ENCODE measurements around the gene ATP1B4. TPM values are rescaled to one million over a fixed set of nuclear protein-coding genes. Genes with fewer than 3 reads are reported as not detected.

ATP1B4 gene
- total RNA-seq, 2 donors from 2014 or later: not detected

DNA sequence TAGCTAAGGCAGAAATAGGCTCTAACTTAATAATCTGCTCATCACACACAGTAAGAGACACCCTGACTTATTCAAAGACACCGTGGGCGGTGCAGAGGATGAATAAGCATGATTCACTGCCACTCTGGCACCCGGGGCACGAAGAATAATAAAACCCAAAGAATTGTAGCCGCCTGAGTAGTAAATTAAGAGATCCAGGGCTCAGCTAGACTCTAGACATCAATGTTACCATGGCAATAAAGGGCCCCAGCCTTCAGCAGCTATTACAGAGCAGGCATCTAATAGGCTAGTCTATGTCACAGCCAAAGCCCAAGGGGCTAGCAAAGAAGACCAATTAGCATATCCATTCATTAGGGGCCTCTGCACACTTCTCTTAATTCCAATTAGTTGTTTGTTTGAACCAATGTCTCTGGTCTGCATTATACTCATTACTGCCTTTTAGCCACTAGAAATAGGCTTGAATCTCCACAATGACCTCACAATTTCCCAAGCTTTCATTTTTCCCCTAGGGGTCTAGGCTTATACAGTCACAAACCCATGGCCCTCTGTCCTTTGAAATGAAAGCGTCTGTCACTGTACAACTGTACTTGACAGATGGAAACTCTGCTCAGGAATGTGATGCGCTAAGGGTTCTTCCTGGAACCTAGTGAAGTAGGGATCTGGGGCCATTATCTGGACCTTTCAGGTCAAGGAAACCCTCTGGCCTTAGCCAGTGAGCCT is 3.0 kb upstream of the ATP1B4 start:
- no peaks in the 10 kb centered on the region for H3K36me3 ChIP-seq
- DNase-seq (ENCODE audit: low spot score): no peak
- no peaks in the 10 kb centered on the region for H3K27me3 ChIP-seq (replicated peaks; ENCODE audit: insufficient read depth)
- TF ChIP-seq, protein P1, sequence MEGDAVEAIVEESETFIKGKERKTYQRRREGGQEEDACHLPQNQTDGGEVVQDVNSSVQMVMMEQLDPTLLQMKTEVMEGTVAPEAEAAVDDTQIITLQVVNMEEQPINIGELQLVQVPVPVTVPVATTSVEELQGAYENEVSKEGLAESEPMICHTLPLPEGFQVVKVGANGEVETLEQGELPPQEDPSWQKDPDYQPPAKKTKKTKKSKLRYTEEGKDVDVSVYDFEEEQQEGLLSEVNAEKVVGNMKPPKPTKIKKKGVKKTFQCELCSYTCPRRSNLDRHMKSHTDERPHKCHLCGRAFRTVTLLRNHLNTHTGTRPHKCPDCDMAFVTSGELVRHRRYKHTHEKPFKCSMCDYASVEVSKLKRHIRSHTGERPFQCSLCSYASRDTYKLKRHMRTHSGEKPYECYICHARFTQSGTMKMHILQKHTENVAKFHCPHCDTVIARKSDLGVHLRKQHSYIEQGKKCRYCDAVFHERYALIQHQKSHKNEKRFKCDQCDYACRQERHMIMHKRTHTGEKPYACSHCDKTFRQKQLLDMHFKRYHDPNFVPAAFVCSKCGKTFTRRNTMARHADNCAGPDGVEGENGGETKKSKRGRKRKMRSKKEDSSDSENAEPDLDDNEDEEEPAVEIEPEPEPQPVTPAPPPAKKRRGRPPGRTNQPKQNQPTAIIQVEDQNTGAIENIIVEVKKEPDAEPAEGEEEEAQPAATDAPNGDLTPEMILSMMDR (IDR thresholded peaks at IDR 0.05): no peak
- H3K9me3 ChIP-seq: no peaks in the 10 kb centered on the region
- no peak overlapping the region for H3K4me3 ChIP-seq
- H3K27ac ChIP-seq: no peak overlapping the region
- no peaks in the 10 kb centered on the region for H3K4me1 ChIP-seq (ENCODE audit: control insufficient read depth in 1 of 2, low read depth in 2 of 2)
- ATAC-seq (ENCODE audit: insufficient number of reproducible peaks, low FRiP score, low read depth): no peak

DNA sequence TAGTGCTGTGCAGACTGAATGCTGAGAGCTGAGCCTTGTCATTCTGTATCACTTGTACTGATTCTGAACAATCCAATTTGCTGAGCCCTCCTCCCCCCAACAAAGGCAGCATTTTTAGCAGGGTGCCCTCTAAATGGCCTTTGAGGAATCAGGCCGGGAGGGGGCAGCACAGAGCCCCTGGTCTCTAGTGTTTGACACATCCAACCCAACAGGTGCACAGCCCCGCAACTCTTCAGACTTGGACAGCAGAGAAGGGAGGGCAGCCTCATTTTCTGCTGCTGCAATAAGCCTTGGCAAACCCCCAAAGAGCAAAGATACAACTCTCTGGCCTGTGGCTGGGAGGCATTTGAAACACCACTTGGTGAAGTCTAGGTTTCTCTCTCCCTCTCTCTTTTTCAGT is 3.4 kb downstream of the ATP1B4 start:
- no peaks in the 10 kb centered on the region for H3K9me3 ChIP-seq
- H3K27me3 ChIP-seq (replicated peaks; ENCODE audit: insufficient read depth): no peaks in the 10 kb centered on the region
- TF ChIP-seq, protein P1 (IDR thresholded peaks at IDR 0.05): no peak
- no peaks in the 10 kb centered on the region for H3K36me3 ChIP-seq
- no peak overlapping the region for H3K27ac ChIP-seq
- DNase-seq (ENCODE audit: low spot score) (peak; percentile 1), ATAC-seq (ENCODE audit: insufficient number of reproducible peaks, low FRiP score, low read depth) (no peak)
- H3K4me1 ChIP-seq (ENCODE audit: control insufficient read depth in 1 of 2, low read depth in 2 of 2): no peaks in the 10 kb centered on the region
- no peak overlapping the region for H3K4me3 ChIP-seq

DNA sequence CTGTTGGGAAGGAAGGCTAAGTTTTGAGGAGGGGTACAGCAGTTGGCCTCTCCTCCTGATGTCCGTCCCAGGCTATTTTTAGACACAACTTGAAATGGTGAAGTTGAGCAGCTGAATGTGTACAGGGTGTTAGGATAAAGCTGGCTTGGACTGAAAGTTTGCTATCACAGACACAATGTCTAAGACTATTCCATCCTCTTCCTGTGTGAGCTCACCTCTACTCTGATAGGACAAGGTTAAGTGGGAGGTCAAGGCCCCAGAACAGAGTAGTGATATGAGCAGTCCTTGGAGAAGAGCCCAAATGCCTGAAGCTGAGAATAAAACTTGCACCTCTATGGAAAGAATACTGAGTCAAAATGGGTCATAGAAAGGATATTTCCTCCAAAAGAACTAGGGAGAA is 4.1 kb downstream of the ATP1B4 start:
- ATAC-seq (ENCODE audit: insufficient number of reproducible peaks, low FRiP score, low read depth) (no peak), DNase-seq (ENCODE audit: low spot score) (no peak)
- H3K4me1 ChIP-seq (ENCODE audit: control insufficient read depth in 1 of 2, low read depth in 2 of 2): no peaks in the 10 kb centered on the region
- no peak overlapping the region for H3K4me3 ChIP-seq
- no peaks in the 10 kb centered on the region for H3K36me3 ChIP-seq
- no peaks in the 10 kb centered on the region for H3K27me3 ChIP-seq (replicated peaks; ENCODE audit: insufficient read depth)
- H3K27ac ChIP-seq: no peak overlapping the region
- H3K9me3 ChIP-seq: no peaks in the 10 kb centered on the region
- TF ChIP-seq, protein P1 (IDR thresholded peaks at IDR 0.05): no peak

DNA sequence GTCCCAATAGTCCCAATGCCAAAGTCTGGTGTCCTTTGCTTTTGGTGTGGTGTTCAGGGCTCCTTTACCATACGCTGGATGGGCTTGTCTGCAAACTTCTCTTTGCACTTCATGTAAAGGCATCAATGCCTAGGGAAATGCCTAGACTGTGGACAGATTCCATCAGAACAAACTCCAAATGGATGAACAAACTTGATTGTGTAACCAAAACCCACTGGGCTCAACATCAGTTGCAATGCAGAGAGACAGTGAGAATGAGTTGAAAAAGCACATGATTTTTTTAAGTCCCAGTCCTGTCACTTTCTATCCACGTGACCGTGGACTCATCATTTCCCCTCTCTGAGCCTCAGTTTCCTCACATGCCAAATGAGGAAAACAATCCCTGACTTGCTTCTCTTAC is 4.9 kb downstream of the ATP1B4 start:
- DNase-seq (ENCODE audit: low spot score) (no peak), ATAC-seq (ENCODE audit: insufficient number of reproducible peaks, low FRiP score, low read depth) (no peak)

DNA sequence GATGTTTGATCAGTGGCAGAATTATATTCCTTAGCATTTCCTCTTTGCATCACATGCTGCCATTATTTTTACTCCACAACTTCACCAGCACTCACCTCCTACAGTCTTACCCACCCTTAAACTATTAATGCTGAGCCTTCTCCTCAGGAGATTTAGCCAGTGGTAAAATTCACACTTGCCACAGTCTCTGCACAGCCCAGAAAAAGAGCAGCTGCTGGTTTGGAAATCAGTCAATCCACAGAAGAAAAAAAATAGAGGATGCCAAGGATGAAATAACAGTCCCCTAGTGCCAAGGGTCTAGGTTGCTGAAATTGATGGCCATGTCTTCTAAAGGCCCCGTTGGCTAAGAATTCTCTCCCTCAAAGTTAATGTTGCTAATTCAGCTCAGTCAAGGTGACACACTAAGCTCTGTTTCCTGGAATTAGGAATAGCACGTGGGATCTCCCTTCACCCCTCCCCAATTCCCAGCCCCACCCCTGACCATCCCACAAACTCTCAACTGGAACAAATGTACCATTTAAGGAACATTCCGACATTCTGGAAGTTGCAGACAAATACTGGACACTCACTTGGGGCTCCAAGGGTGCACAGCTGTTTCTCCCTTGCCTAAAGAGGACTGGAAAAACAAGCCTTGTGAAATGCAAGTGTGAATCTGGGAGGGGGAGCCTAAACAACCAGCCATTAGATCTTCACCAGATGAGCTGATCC is 5.7 kb downstream of the ATP1B4 start:
- no peak overlapping the region for H3K27ac ChIP-seq
- TF ChIP-seq, protein P1 (IDR thresholded peaks at IDR 0.05): no peak
- H3K27me3 ChIP-seq (replicated peaks; ENCODE audit: insufficient read depth): no peaks in the 10 kb centered on the region
- no peaks in the 10 kb centered on the region for H3K36me3 ChIP-seq
- H3K4me3 ChIP-seq: no peak overlapping the region
- ATAC-seq (ENCODE audit: insufficient number of reproducible peaks, low FRiP score, low read depth): no peak
- no peak for DNase-seq (ENCODE audit: low spot score)
- no peaks in the 10 kb centered on the region for H3K4me1 ChIP-seq (ENCODE audit: control insufficient read depth in 1 of 2, low read depth in 2 of 2)
- no peaks in the 10 kb centered on the region for H3K9me3 ChIP-seq

More for the DNA sequence above, 4.9 kb downstream of the ATP1B4 start:
- Histone ChIP-seq H3K9me3 (no peaks in the 10 kb centered on the region), H3K4me3 (no peak overlapping the region), H3K36me3 (no peaks in the 10 kb centered on the region), H3K4me1 (ENCODE audit: control insufficient read depth in 1 of 2, low read depth in 2 of 2) (no peaks in the 10 kb centered on the region), H3K27ac (no peak overlapping the region), H3K27me3 (replicated peaks; ENCODE audit: insufficient read depth) (no peaks in the 10 kb centered on the region)
- TF ChIP-seq, protein P1 (IDR thresholded peaks at IDR 0.05): no peak
